Large intestine (tissue), 3 donors: ENCODE measurements around the gene CFD. TPM values are rescaled to one million over a fixed set of nuclear protein-coding genes. Genes with fewer than 3 reads are reported as not detected.
"Not testable (repeated sequence)": the region's sequence is repeated elsewhere in the genome, so short reads cannot be mapped to it uniquely, and the experiment has no call there.

Experiments
- DNase-seq, 2 donors: peaks; one replicate each; pipeline versions ENCODE4 v3.0.0 to v3.0.0-alpha.2; 2013
- H3K27ac ChIP-seq: one replicate; pipeline ENCODE4 v1.5.1; 2013; ENCODE audit warnings: low read length
- H3K27me3 ChIP-seq: 2 replicates; pipeline ENCODE4 v1.6.1; 2013; ENCODE audit warnings: low read length; ENCODE audit not compliant: control insufficient read depth, insufficient read depth
- H3K36me3 ChIP-seq: 2 replicates; pipeline ENCODE4 v1.6.1; 2013; ENCODE audit warnings: low read length; ENCODE audit not compliant: control insufficient read depth, insufficient read depth
- H3K4me1 ChIP-seq: one replicate; pipeline ENCODE4 v1.6.1; 2013; ENCODE audit warnings: low read length; ENCODE audit not compliant: control insufficient read depth, insufficient read depth
- H3K4me3 ChIP-seq: one replicate; pipeline ENCODE4 v1.5.1; 2013; ENCODE audit warnings: low read length
- H3K9me3 ChIP-seq: one replicate; pipeline ENCODE4 v1.6.1; 2013; ENCODE audit warnings: mild to moderate bottlenecking, low read depth, low read length, moderate library complexity; ENCODE audit not compliant: control insufficient read depth
- WGBS: methylation state at CpG from one replicate; pipeline ENCODE4 v1.1.5; 2013; ENCODE audit warnings: low lambda C conversion rate; ENCODE audit not compliant: insufficient coverage; 5-methylcytosine and 5-hydroxymethylcytosine counted together
- polyA plus RNA-seq: library from polyadenylated mRNA; unstranded; fragments of 120-200 nt; gene quantifications from one replicate; pipeline ENCODE4 v1.2.1, GENCODE V29; 2013

Gene CFD
- polyA plus RNA-seq, 1 donor = 6.1 TPM

GRCh38 chr19:814152-815078 lies 45.0 kb upstream of the CFD start:
- no peak for DNase-seq
- Histone ChIP-seq H3K9me3 (peaks cover 31% of the 10 kb centered on the region), H3K36me3 (peaks cover 31% of the 10 kb centered on the region), H3K4me1 (no peaks in the 10 kb centered on the region), H3K27me3 (no peaks in the 10 kb centered on the region), H3K4me3 (no peak overlapping the region), H3K27ac (no peak overlapping the region)
- 100% methylated on average over 1 of the region's 49 CpGs for WGBS

- no CpG with 5 or more reads among the region's 47 CpGs for WGBS
- Histone ChIP-seq H3K36me3 (peaks cover 23% of the 10 kb centered on the region), H3K4me3 (no peak overlapping the region), H3K27ac (no peak overlapping the region), H3K9me3 (peaks cover 31% of the 10 kb centered on the region), H3K4me1 (no peaks in the 10 kb centered on the region), H3K27me3 (peaks cover 3% of the 10 kb centered on the region)
- DNase-seq = no peak
Observed at GRCh38 chr19:815079-815774, 44.2 kb upstream of the CFD start.

DNA sequence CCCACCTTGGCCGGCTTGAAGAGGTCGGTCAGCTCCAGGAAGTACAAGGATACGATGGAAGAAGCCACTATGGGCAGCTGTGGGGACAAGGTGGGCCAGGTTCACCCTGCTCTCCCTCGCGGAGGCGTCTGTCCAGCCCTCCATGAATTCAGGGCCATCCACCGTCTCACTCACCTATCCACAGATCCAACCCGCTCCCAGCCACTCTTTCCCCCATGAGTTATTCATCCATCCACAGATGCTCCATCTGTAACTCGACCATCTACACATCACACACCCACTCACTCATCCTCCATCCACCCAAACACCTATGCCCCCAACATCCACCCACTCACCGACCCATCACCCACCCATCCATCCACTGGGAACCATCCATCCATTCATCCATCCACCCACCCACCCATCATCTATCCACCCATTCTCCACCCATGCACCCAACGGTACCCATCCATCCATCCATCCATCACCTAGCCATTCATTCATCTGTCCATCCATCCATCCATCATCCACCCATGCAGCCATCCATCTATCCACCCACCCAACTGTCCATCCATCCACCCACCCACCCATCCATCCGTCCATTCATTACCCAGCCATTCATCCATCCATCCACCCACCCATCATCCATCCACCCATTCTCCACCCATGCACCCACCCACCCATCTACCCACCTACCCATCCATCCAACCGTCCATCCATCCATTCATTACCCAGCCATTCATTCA lies 43.5 kb upstream of the CFD start:
- H3K27ac ChIP-seq = no peak overlapping the region
- no peaks in the 10 kb centered on the region for H3K4me1 ChIP-seq
- no peak overlapping the region for H3K4me3 ChIP-seq
- H3K27me3 ChIP-seq = peaks cover 8% of the 10 kb centered on the region
- 86% methylated on average over 2 of the region's 13 CpGs for WGBS
- peaks cover 16% of the 10 kb centered on the region for H3K36me3 ChIP-seq
- no peak for DNase-seq
- H3K9me3 ChIP-seq = peaks cover 30% of the 10 kb centered on the region

- Histone ChIP-seq H3K4me1 (no peaks in the 10 kb centered on the region), H3K27ac (no peak overlapping the region), H3K9me3 (peaks cover 26% of the 10 kb centered on the region), H3K4me3 (no peak overlapping the region), H3K27me3 (peaks cover 8% of the 10 kb centered on the region), H3K36me3 (peaks cover 11% of the 10 kb centered on the region)
- DNase-seq = no peak
- WGBS = 100% methylated on average over 1 of the region's 2 CpGs
Observed at GRCh38 chr19:816500-816857, 43.0 kb upstream of the CFD start.

GRCh38 chr19:820212-820611 lies 39.3 kb upstream of the CFD start:
- not testable (repeated sequence) for H3K36me3 ChIP-seq, DNase-seq, H3K4me1 ChIP-seq, H3K4me3 ChIP-seq, H3K27ac ChIP-seq, H3K9me3 ChIP-seq
- peaks cover 23% of the 10 kb centered on the region for H3K27me3 ChIP-seq
- no CpG with 5 or more reads among the region's 5 CpGs for WGBS

GRCh38 chr19:821231-821824 lies 38.1 kb upstream of the CFD start:
- H3K4me3 ChIP-seq = peak overlapping the region; percentile 10
- H3K36me3 ChIP-seq = no peaks in the 10 kb centered on the region
- H3K27ac ChIP-seq = no peak overlapping the region
- H3K27me3 ChIP-seq = peaks cover 26% of the 10 kb centered on the region
- no peak for DNase-seq
- WGBS = no CpG with 5 or more reads among the region's 64 CpGs
- H3K4me1 ChIP-seq = no peaks in the 10 kb centered on the region
- peaks cover 4% of the 10 kb centered on the region for H3K9me3 ChIP-seq

DNA sequence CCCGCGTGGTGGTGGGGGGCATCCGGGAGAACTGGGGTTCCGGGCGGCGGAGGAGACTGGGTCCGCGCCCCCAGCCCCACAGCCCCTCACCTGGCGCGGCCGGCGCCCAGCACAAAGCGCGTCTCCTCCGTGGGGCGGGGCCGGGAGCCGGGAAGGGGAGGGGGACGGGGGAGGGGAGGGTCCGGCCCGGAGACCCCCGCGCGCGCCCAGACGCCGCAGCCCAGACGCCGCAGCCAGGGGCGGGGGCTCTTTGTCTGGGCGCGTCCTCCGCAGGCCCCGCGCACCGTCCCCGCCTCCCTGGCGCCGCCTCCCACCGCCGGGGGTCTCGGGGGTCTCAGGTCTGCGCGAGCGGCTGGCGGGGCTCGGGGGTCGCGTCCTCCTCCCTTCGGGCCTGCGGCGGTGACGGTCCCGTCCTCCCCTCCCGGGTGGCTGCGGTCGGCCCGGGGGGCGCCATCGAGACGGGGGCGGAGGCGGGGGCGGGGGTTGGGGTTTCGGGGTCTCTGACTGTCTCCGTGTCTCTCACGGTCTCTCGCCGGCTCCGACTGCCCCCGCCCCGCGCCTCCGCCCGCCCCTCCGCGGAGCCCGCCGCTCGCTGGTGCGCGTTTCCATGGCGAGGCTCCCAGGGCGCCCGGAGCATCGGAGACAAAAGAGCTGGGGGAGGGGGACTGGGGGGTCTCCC lies 37.5 kb upstream of the CFD start, which contains the start of gene PLPPR3:
Gene PLPPR3, minus strand, starts transcription at position 131 of the 679 bp plus-strand sequence. CDS start 396 bp downstream, outside the sequence.
- H3K27ac ChIP-seq = no peak within 1 kb of the TSS
- no peaks in the 10 kb centered on the region for H3K4me1 ChIP-seq
- H3K36me3 ChIP-seq = no peaks in the 10 kb centered on the region
- peaks cover 26% of the 10 kb centered on the region for H3K27me3 ChIP-seq
- no peaks in the 10 kb centered on the region for H3K9me3 ChIP-seq
- WGBS = no CpG with 5 or more reads among the region's 86 CpGs
- no peak for DNase-seq
- H3K4me3 ChIP-seq = peak within 1 kb of the TSS; percentile 10

DNA sequence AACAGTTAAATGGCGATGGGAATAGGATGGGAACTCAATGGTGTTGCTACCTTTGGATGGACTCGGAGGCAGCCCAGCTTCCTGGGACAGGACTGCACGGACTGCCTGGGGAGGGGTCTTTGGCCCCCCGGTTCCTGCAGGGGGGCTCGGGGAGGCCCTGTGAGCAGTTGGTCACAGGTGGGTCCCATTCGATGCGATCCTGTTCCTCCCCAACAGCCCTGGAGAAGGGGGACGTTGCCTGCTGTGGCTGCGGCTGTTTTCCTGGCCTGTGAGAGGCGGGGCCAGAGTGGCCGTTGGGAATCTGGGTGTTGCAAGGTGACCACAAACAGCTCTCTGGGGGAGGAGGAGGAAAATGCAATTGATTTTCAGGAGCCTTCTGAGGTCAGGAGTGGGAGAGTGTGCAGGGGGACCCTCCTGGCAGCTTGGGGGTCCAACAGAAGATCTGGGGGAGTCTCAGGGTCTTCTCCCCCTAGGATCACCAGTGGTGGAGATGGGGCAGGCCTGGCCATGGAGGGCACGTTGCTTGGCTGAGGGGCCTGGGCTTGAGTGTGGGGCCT lies 35.8 kb upstream of the CFD start:
- H3K27me3 ChIP-seq = peaks cover 26% of the 10 kb centered on the region
- H3K4me1 ChIP-seq = no peaks in the 10 kb centered on the region
- no peaks in the 10 kb centered on the region for H3K9me3 ChIP-seq
- H3K27ac ChIP-seq = no peak overlapping the region
- H3K36me3 ChIP-seq = no peaks in the 10 kb centered on the region
- no peak for DNase-seq
- no peak overlapping the region for H3K4me3 ChIP-seq
- no CpG with 5 or more reads among the region's 12 CpGs for WGBS

DNA sequence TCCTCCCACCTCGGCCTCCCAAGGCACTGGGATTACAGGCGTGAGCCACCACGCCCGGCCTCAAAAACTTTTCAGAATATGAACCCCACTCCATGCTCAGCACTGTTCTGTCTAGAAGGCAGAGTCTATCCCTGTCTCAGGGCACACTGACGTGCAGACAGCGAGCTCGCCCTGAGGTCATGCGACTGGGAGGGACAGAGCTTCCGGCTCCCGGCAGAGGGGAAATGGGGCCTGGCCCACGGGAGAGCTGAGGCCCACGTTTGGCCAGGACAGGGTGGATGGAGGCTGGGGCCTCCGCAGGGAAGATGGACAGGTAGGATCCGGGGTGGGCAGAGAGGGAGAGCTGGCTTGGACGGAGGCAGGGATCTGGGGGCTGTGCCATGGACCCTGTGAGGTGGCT lies 34.6 kb upstream of the CFD start:
- Histone ChIP-seq H3K27me3 (peaks cover 30% of the 10 kb centered on the region), H3K9me3 (no peaks in the 10 kb centered on the region), H3K27ac (no peak overlapping the region), H3K4me3 (no peak overlapping the region), H3K4me1 (no peaks in the 10 kb centered on the region), H3K36me3 (no peaks in the 10 kb centered on the region)
- WGBS = no CpG with 5 or more reads among the region's 15 CpGs
- DNase-seq = no peak
